HL-60 (cell line): ENCODE measurements around the gene DDIT3.

ENCODE experiments used
- DNase-seq, 2 experiments: peaks; one replicate each; pipeline ENCODE4 v3.0.0-alpha.2; 2010 to 2020; ENCODE audit warnings: low read depth in 1 of 2, low spot score in 1 of 2
- H3K27ac ChIP-seq: fragments of 250-450 bp; sonication (Bioruptor Pico); replicated peaks from 2 replicates; pipeline ENCODE4 v1.5.1; 2020; ENCODE audit warnings: mild to moderate bottlenecking, moderate library complexity
- H3K27me3 ChIP-seq: fragments of 250-450 bp; sonication (Bioruptor Pico); 2 replicates; pipeline ENCODE4 v1.5.1; 2021; ENCODE audit warnings: mild to moderate bottlenecking, moderate library complexity; ENCODE audit not compliant: insufficient read depth, poor library complexity, severe bottlenecking
- H3K4me3 ChIP-seq: replicated peaks from 2 replicates; pipeline ENCODE4 v1.5.1; 2011; ENCODE audit warnings: mild to moderate bottlenecking, control low read depth, low read length; ENCODE audit not compliant: insufficient read depth
- GABPA ChIP-seq: IDR thresholded peaks from 2 replicates; pipeline ENCODE4 v1.6.1; 2012; ENCODE audit warnings: low read depth
- POLR2AphosphoS5 ChIP-seq: IDR thresholded peaks from 2 replicates; pipeline ENCODE4 v1.6.1; 2012; ENCODE audit warnings: low read depth
- REST ChIP-seq: IDR thresholded peaks from 2 replicates; pipeline ENCODE4 v1.6.1; 2012; ENCODE audit warnings: low read depth; ENCODE audit not compliant: insufficient replicate concordance
- SPI1 ChIP-seq: IDR thresholded peaks from 2 replicates; pipeline ENCODE4 v1.6.1; 2012; ENCODE audit warnings: low read depth, mild to moderate bottlenecking, borderline replicate concordance
- TF ChIP-seq, protein P1 (sequence below): IDR thresholded peaks from one replicate; pipeline ENCODE4 v1.5.1; 2011; ENCODE audit warnings: low read length, control low read depth, inconsistent platforms; ENCODE audit not compliant: insufficient read depth

Gene DDIT3

GRCh38 chr12:57471661-57472060 lies 48.7 kb downstream of the DDIT3 start:
- DNase-seq, result no peak
- H3K27ac ChIP-seq, result no peak overlapping the region
- TF ChIP-seq, protein P1, sequence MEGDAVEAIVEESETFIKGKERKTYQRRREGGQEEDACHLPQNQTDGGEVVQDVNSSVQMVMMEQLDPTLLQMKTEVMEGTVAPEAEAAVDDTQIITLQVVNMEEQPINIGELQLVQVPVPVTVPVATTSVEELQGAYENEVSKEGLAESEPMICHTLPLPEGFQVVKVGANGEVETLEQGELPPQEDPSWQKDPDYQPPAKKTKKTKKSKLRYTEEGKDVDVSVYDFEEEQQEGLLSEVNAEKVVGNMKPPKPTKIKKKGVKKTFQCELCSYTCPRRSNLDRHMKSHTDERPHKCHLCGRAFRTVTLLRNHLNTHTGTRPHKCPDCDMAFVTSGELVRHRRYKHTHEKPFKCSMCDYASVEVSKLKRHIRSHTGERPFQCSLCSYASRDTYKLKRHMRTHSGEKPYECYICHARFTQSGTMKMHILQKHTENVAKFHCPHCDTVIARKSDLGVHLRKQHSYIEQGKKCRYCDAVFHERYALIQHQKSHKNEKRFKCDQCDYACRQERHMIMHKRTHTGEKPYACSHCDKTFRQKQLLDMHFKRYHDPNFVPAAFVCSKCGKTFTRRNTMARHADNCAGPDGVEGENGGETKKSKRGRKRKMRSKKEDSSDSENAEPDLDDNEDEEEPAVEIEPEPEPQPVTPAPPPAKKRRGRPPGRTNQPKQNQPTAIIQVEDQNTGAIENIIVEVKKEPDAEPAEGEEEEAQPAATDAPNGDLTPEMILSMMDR, result no peak
- no peak for TF ChIP-seq SPI1
- no peak for TF ChIP-seq POLR2AphosphoS5
- TF ChIP-seq GABPA, result no peak
- TF ChIP-seq REST, result no peak
- H3K4me3 ChIP-seq, result no peak overlapping the region
- no peaks in the 10 kb centered on the region for H3K27me3 ChIP-seq

DNA sequence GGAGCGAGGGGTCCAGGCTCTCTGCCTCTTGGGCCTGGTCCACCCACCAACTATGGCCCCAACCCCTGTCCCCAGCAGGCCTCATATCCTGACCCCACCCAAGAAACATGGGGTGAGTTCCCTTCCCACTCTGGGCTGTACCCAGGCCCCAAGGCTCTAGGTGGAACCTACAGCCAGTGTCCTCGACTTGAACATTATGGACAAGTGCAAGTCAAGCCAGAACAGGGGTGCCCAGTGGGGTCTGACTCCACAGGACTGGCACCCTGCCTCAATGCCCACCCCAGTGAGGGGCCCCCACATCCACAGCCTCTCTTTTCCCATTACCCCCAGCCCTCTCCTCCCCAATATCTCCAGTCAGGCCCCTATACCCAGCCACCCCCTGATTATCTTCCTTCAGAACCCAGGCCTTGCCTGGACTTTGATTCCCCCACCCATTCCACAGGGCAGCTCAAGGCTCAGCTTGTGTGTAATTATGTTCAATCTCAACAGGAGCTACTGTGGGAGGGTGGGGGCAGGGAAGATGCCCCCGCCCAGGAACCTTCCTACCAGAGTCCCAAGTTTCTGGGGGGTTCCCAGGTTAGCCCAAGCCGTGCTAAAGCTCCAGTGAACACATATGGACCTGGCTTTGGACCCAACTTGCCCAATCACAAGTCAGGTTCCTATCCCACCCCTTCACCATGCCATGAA lies 49.2 kb downstream of the DDIT3 start:
- Histone ChIP-seq H3K27ac (no peak overlapping the region), H3K4me3 (no peak overlapping the region), H3K27me3 (no peaks in the 10 kb centered on the region)
- TF ChIP-seq POLR2AphosphoS5 (no peak), REST (no peak), GABPA (no peak), SPI1 (no peak)
- TF ChIP-seq, protein P1, result no peak
- DNase-seq, result no peak

DNA sequence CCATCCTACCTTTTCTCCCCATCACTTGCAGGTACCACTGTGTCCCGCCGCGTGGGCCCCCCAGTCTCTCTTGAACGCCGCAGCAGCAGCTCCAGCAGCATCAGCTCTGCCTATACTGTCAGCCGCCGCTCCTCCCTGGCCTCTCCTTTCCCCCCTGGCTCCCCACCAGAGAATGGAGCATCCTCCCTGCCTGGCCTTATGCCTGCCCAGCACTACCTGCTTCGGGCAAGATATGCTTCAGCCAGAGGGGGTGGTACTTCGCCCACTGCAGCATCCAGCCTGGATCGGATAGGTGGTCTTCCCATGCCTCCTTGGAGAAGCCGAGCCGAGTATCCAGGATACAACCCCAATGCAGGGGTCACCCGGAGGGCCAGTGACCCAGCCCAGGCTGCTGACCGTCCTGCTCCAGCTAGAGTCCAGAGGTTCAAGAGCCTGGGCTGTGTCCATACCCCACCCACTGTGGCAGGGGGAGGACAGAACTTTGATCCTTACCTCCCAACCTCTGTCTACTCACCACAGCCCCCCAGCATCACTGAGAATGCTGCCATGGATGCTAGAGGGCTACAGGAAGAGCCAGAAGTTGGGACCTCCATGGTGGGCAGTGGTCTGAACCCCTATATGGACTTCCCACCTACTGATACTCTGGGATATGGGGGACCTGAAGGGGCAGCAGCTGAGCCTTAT lies 49.9 kb downstream of the DDIT3 start:
- Histone ChIP-seq H3K27ac (no peak overlapping the region), H3K27me3 (no peaks in the 10 kb centered on the region), H3K4me3 (no peak overlapping the region)
- DNase-seq, result no peak
- TF ChIP-seq REST, result no peak
- no peak for TF ChIP-seq GABPA
- no peak for TF ChIP-seq SPI1
- TF ChIP-seq, protein P1, result no peak
- TF ChIP-seq POLR2AphosphoS5, result no peak
